Ascending aorta (tissue), 2 donors: Measurements from ENCODE around the gene RXRA. TPM values are rescaled to one million over a fixed set of nuclear protein-coding genes. Genes with fewer than 3 reads are reported as not detected.

Experiments
- DNase-seq, 2 donors: peaks; one replicate each; pipeline ENCODE4 v3.0.0-alpha.2; 2019; ENCODE audit warnings: low spot score in 2 of 2
- H3K27ac ChIP-seq, 2 donors: fragments of 200-600 bp; sonication (generic); one replicate each; pipeline ENCODE4 v1.5.1; 2016 to 2017; ENCODE audit warnings: mild to moderate bottlenecking in 1 of 2
- H3K27me3 ChIP-seq: fragments of 200-600 bp; sonication (generic); one replicate; pipeline ENCODE4 v1.5.1; 2017
- H3K36me3 ChIP-seq, 2 donors: fragments of 200-600 bp; sonication (generic); one replicate each; pipeline ENCODE4 v1.5.1; 2016
- H3K4me1 ChIP-seq, 2 donors: fragments of 200-600 bp; sonication (generic); one replicate each; pipeline ENCODE4 v1.5.1; 2016 to 2017; ENCODE audit warnings: mild to moderate bottlenecking in 1 of 2
- H3K4me3 ChIP-seq, 2 donors: fragments of 200-600 bp; sonication (generic); one replicate each; pipeline ENCODE4 v1.5.1; 2016 to 2017; ENCODE audit warnings: mild to moderate bottlenecking in 1 of 2
- H3K9me3 ChIP-seq, 2 donors: fragments of 200-600 bp; sonication (generic); one replicate each; pipeline ENCODE4 v1.5.1; 2016
- intact Hi-C: fragments of 100-400 bp; cut with DNase I; formaldehyde crosslinking; loops from one replicate; pipeline ENCODE4 v1.15.1; 2023
- total RNA-seq: library from RNA; depleted of rRNA; stranded (reverse); fragments of >200 nt; gene quantifications from one replicate; pipeline ENCODE4 v1.1.0, GENCODE V29; 2016
- TF ChIP-seq, protein P1 (sequence below), 3 experiments: fragments of 200-600 bp in 2 of 3; fragments of 450-650 bp in 1 of 3; sonication (generic) in 2 of 3; IDR thresholded peaks; one replicate each; pipeline ENCODE4 v1.5.1; 2016 to 2019; ENCODE audit warnings: antibody characterized with exemption in 3 of 3, mild to moderate bottlenecking in 1 of 3, moderate library complexity in 1 of 3

The RXRA gene
- total RNA-seq, 1 donor from 2014 or later: 64.1 TPM

GRCh38 chr9:134332841-134333233 lies 6.6 kb downstream of the RXRA start:
- TF ChIP-seq, protein P1, sequence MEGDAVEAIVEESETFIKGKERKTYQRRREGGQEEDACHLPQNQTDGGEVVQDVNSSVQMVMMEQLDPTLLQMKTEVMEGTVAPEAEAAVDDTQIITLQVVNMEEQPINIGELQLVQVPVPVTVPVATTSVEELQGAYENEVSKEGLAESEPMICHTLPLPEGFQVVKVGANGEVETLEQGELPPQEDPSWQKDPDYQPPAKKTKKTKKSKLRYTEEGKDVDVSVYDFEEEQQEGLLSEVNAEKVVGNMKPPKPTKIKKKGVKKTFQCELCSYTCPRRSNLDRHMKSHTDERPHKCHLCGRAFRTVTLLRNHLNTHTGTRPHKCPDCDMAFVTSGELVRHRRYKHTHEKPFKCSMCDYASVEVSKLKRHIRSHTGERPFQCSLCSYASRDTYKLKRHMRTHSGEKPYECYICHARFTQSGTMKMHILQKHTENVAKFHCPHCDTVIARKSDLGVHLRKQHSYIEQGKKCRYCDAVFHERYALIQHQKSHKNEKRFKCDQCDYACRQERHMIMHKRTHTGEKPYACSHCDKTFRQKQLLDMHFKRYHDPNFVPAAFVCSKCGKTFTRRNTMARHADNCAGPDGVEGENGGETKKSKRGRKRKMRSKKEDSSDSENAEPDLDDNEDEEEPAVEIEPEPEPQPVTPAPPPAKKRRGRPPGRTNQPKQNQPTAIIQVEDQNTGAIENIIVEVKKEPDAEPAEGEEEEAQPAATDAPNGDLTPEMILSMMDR (IDR thresholded peaks at IDR 0.05): no peak
- Histone ChIP-seq H3K27ac (no peak overlapping the region), H3K4me1 (peaks cover 16 to 73% of the 10 kb centered on the region in 2 donors), H3K4me3 (no peak overlapping the region), H3K36me3 (no peaks in the 10 kb centered on the region), H3K9me3 (no peaks in the 10 kb centered on the region), H3K27me3 (no peaks in the 10 kb centered on the region)
- intact Hi-C loops: no loop called here
- no peak for DNase-seq

DNA sequence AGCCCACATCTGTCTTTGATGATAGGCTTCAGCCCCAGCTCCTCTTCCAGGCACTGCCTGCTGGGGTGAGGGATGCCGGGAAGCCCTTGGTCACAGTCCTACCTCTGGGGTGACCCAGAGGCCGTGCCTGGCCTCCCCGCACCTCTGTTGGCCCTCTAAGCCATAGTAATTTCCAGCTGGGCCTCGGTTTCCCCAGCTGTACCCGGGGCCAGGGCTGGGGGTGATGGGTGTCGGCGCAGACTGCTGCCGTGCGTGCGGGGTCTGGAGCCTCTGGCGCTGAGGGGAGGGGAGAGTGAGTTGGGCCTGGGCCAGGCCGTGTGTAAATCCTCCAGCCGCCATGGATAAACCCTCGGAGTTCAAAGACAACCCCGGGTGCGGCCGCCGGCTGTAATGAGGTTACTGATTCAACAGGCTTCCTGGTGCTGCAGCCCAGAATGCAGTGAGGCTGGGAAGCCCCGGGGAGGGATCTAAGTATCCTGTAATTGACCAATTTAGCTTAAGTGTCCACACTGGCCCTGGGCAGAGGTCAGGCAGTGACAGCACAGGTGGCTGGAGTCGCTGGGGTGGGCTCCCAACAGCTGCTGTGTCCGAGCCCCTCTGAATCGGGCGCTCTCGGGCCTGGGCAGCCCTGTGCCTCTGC lies 7.1 kb downstream of the RXRA start:
- peaks cover 16 to 73% of the 10 kb centered on the region in 2 donors for H3K4me1 ChIP-seq
- H3K9me3 ChIP-seq: no peaks in the 10 kb centered on the region
- H3K27ac ChIP-seq: no peak overlapping the region
- no peaks in the 10 kb centered on the region for H3K27me3 ChIP-seq
- intact Hi-C loops: no loop called here
- no peaks in the 10 kb centered on the region for H3K36me3 ChIP-seq
- no peak overlapping the region for H3K4me3 ChIP-seq
- TF ChIP-seq, protein P1 (IDR thresholded peaks at IDR 0.05): no peak
- DNase-seq: no peak

DNA sequence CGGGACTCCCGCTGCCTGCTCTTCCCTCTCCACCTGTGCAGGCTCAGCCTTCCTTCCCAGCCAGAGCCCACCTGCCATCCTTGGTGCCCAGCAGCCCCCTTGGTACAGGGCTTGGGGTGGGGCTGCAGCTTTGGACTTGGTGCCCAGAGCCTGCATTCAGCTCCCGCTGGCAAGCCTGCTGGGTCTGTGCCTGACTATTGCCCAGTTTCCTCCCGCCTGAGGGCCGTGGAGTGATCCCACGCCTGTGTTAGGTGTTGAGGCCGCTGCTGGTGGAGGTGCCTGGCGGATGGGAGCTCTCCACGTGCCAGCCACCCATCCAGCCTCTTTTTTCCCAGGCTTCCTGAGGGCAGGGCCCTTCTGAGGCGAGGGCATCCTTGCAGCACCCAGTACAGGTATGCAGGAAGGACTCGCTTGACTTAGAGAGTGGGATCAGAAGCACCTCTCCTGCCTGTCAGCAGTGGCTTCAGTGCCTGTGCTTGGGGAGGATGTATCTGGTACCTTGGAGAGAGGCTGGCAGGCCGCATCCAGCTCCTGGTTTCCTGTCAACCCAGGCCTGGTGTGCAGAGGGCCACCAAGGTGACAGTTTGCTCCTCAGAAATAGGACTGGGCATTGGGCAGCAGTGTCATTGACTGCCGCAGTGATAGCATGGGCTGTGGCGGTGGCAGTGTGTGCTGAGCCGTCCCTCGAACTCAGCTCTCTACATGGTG lies 7.8 kb downstream of the RXRA start:
- Histone ChIP-seq H3K9me3 (no peaks in the 10 kb centered on the region), H3K27ac (no peak overlapping the region), H3K36me3 (no peaks in the 10 kb centered on the region), H3K4me1 (peaks cover 22 to 74% of the 10 kb centered on the region in 2 donors), H3K4me3 (no peak overlapping the region), H3K27me3 (no peaks in the 10 kb centered on the region)
- intact Hi-C loops: no loop called here
- DNase-seq: no peak
- TF ChIP-seq, protein P1 (IDR thresholded peaks at IDR 0.05): no peak

- Histone ChIP-seq H3K27ac (no peak overlapping the region), H3K4me3 (no peak overlapping the region)
- intact Hi-C loops: no loop called here
Observed at GRCh38 chr9:134335061-134335460, 8.8 kb downstream of the RXRA start.

GRCh38 chr9:134335486-134336220 lies 9.4 kb downstream of the RXRA start:
- Histone ChIP-seq H3K4me3 (no peak overlapping the region), H3K4me1 (peaks cover 22 to 76% of the 10 kb centered on the region in 2 donors), H3K36me3 (no peaks in the 10 kb centered on the region), H3K27me3 (no peaks in the 10 kb centered on the region), H3K9me3 (no peaks in the 10 kb centered on the region), H3K27ac (no peak overlapping the region)
- TF ChIP-seq, protein P1 (IDR thresholded peaks at IDR 0.05): no peak
- DNase-seq: no peak
- intact Hi-C loops: no loop called here

More at GRCh38 chr9:134335061-134335460, 8.8 kb downstream of the RXRA start:
- Histone ChIP-seq H3K4me1 (peaks cover 21 to 76% of the 10 kb centered on the region in 2 donors), H3K36me3 (no peaks in the 10 kb centered on the region), H3K27me3 (no peaks in the 10 kb centered on the region), H3K9me3 (no peaks in the 10 kb centered on the region)
- TF ChIP-seq, protein P1 (IDR thresholded peaks at IDR 0.05): no peak
- no peak for DNase-seq
